ENCODE data around the gene LRP8. TPM values are rescaled to one million over a fixed set of nuclear protein-coding genes. Genes with fewer than 3 reads are reported as not detected.

The LRP8 gene
- polyA plus RNA-seq, 1 donor (not counting 4 experiments of a cell fraction or from before 2014, with no cell fraction given): 31.0 TPM

GRCh38 chr1:53349369-53349835 is 21.5 kb upstream of the LRP8 start:
- H3K79me2 ChIP-seq (ENCODE audit: control insufficient read depth, insufficient read depth, low read length): no peaks in the 10 kb centered on the region
- H3K4me2 ChIP-seq (ENCODE audit: control insufficient read depth, extremely low read depth, insufficient read depth, low read depth, low read length): no peak overlapping the region
- dilution Hi-C loops (cut with MboI; ENCODE audit: extremely low pct_ligation_motif_present, low sequenced_read_pairs): no loop called here
- no peak overlapping the region for H2AFZ ChIP-seq (ENCODE audit: control insufficient read depth, low read length)
- H3K36me3 ChIP-seq (ENCODE audit: control insufficient read depth in 2 of 2, extremely low read depth in 1 of 2, insufficient read depth in 2 of 2, low read length in 2 of 2): no peaks in the 10 kb centered on the region
- TF ChIP-seq CTCF (optimal IDR thresholded peaks at IDR 0.05 in 1 of 3, IDR thresholded peaks at IDR 0.05 in 1 of 3, conservative IDR thresholded peaks at IDR 0.05 in 1 of 3; ENCODE audit: extremely low read depth in 1 of 3, insufficient read depth in 2 of 3, low read length in 3 of 3): no peak
- no peak for TF ChIP-seq EZH2 (IDR thresholded peaks at IDR 0.05; ENCODE audit: low read length)
- no peaks in the 10 kb centered on the region for H3K4me1 ChIP-seq (ENCODE audit: control insufficient read depth, extremely low read depth, insufficient read depth, low read length)
- H4K20me1 ChIP-seq (ENCODE audit: control insufficient read depth, extremely low read depth, insufficient read depth, low read length): no peaks in the 10 kb centered on the region
- H3K9ac ChIP-seq (ENCODE audit: control insufficient read depth, extremely low read depth, insufficient read depth, low read length): no peak overlapping the region
- no peak for DNase-seq (ENCODE audit: low read depth, low spot score)
- no peak overlapping the region for H3K4me3 ChIP-seq (ENCODE audit: control insufficient read depth in 2 of 3, extremely low read depth in 1 of 3, insufficient read depth in 2 of 3, low read depth in 1 of 3, low read length in 3 of 3)
- H3K27ac ChIP-seq (ENCODE audit: control insufficient read depth, insufficient read depth, low read length): no peak overlapping the region
- H3K27me3 ChIP-seq (ENCODE audit: control insufficient read depth, extremely low read depth, insufficient read depth, low read length): no peaks in the 10 kb centered on the region
- no peaks in the 10 kb centered on the region for H3K9me1 ChIP-seq (ENCODE audit: control insufficient read depth, extremely low read depth, insufficient read depth, low read length)
- no peak for FAIRE-seq
- H3K9me3 ChIP-seq (ENCODE audit: control insufficient read depth, low read depth, low read length): no peaks in the 10 kb centered on the region

GRCh38 chr1:53348486-53349368 is 20.9 kb upstream of the LRP8 start:
- Histone ChIP-seq H4K20me1 (ENCODE audit: control insufficient read depth, extremely low read depth, insufficient read depth, low read length) (no peaks in the 10 kb centered on the region), H3K9ac (ENCODE audit: control insufficient read depth, extremely low read depth, insufficient read depth, low read length) (no peak overlapping the region), H3K36me3 (ENCODE audit: control insufficient read depth in 2 of 2, extremely low read depth in 1 of 2, insufficient read depth in 2 of 2, low read length in 2 of 2) (no peaks in the 10 kb centered on the region), H3K27ac (ENCODE audit: control insufficient read depth, insufficient read depth, low read length) (no peak overlapping the region), H3K4me3 (ENCODE audit: control insufficient read depth in 2 of 3, extremely low read depth in 1 of 3, insufficient read depth in 2 of 3, low read depth in 1 of 3, low read length in 3 of 3) (no peak overlapping the region), H3K4me2 (ENCODE audit: control insufficient read depth, extremely low read depth, insufficient read depth, low read depth, low read length) (no peak overlapping the region), H3K9me3 (ENCODE audit: control insufficient read depth, low read depth, low read length) (no peaks in the 10 kb centered on the region), H3K9me1 (ENCODE audit: control insufficient read depth, extremely low read depth, insufficient read depth, low read length) (no peaks in the 10 kb centered on the region), H3K79me2 (ENCODE audit: control insufficient read depth, insufficient read depth, low read length) (no peaks in the 10 kb centered on the region), H3K4me1 (ENCODE audit: control insufficient read depth, extremely low read depth, insufficient read depth, low read length) (no peaks in the 10 kb centered on the region), H3K27me3 (ENCODE audit: control insufficient read depth, extremely low read depth, insufficient read depth, low read length) (no peaks in the 10 kb centered on the region), H2AFZ (ENCODE audit: control insufficient read depth, low read length) (no peak overlapping the region)
- TF ChIP-seq CTCF (optimal IDR thresholded peaks at IDR 0.05 in 1 of 3, IDR thresholded peaks at IDR 0.05 in 1 of 3, conservative IDR thresholded peaks at IDR 0.05 in 1 of 3; ENCODE audit: extremely low read depth in 1 of 3, insufficient read depth in 2 of 3, low read length in 3 of 3) (no peak), EZH2 (IDR thresholded peaks at IDR 0.05; ENCODE audit: low read length) (no peak)
- no peak for FAIRE-seq
- dilution Hi-C loops (cut with MboI; ENCODE audit: extremely low pct_ligation_motif_present, low sequenced_read_pairs): no loop called here
- no peak for DNase-seq (ENCODE audit: low read depth, low spot score)
